HepG2 (cell line): ENCODE measurements around the gene HIVEP2. TPM values are rescaled to one million over a fixed set of nuclear protein-coding genes. Genes with fewer than 3 reads are reported as not detected.

Source experiments
- ATAC-seq: fragments of 200-7000 bp; cut with Tn5 transposase; 3 replicates; pipeline ENCODE4 v1.9.1; 2020; ENCODE audit warnings: mild to moderate bottlenecking, moderate library complexity
- BruUV-seq: library from RNA; stranded (reverse); fragments of 400-500 nt; replicated peaks from 2 replicates; lab custom pipeline; 2021; lab: Mats Ljungman, UMichigan
- CTCF ChIA-PET: fragments of 300-600 bp; formaldehyde crosslinking; extraction: SDS; loops from one replicate; lab custom pipeline; 2021; ENCODE audit warnings: low total read pairs, inconsistent platforms, low intra/inter-chr PET ratio; lab: Yijun Ruan, JAX
- POLR2A ChIA-PET: fragments of 350-600 bp; sonication (Branson Sonifier 250); formaldehyde crosslinking; loops from one replicate; lab custom pipeline; 2020; ENCODE audit warnings: antibody characterized with exemption, inconsistent platforms; lab: Yijun Ruan, JAX
- DNase-seq: peaks from one replicate; pipeline ENCODE4 v3.0.0-alpha.2; 2015; ENCODE audit warnings: low spot score
- FAIRE-seq: peaks from 3 replicates; lab custom pipeline; 2011; peaks lifted over from hg19 to GRCh38; lab: Jason Lieb, UNC
- H2AFZ ChIP-seq: one replicate; pipeline ENCODE4 v1.6.1; 2011; ENCODE audit warnings: low read length, inconsistent platforms
- H3K27ac ChIP-seq: fragments of 300-600 bp; 3 replicates; pipeline ENCODE4 v1.8.0; 2011; ENCODE audit warnings: mixed run types, mild to moderate bottlenecking, mixed read lengths, low read length, inconsistent platforms; ENCODE audit not compliant: insufficient read depth; ENCODE audit errors: extremely low read length
- H3K27me3 ChIP-seq, 2 experiments: fragments of 200-600 bp in 1 of 2; 2 replicates in 1 of 2; 3 replicates in 1 of 2; pipeline versions ENCODE4 v1.6.0 to v1.8.0; 2011; ENCODE audit warnings: low read length in 2 of 2, mild to moderate bottlenecking in 2 of 2, moderate library complexity in 2 of 2, inconsistent platforms in 1 of 2; ENCODE audit not compliant: insufficient read depth in 2 of 2, control insufficient read depth in 1 of 2
- H3K36me3 ChIP-seq, 2 experiments: fragments of 200-600 bp in 1 of 2; replicated peaks in 1 of 2; 2 replicates in 1 of 2; 3 replicates in 1 of 2; pipeline versions ENCODE4 v1.5.1 to v1.8.0; 2011; ENCODE audit warnings: low read length in 2 of 2, inconsistent platforms in 1 of 2; ENCODE audit not compliant: insufficient read depth in 2 of 2, control insufficient read depth in 1 of 2
- H3K4me1 ChIP-seq: 2 replicates; pipeline ENCODE4 v1.5.1; 2012; ENCODE audit warnings: low read length, inconsistent platforms; ENCODE audit not compliant: insufficient read depth
- H3K4me2 ChIP-seq: 2 replicates; pipeline ENCODE4 v1.6.0; 2011; ENCODE audit warnings: low read depth, low read length, inconsistent platforms
- H3K4me3 ChIP-seq, 3 experiments: fragments of 200-600 bp in 1 of 3; sonication (generic), shearing (Covaris generic) in 1 of 3; replicated peaks in 1 of 3; 2 replicates each; pipeline ENCODE4 v1.5.1; 2011 to 2016; ENCODE audit warnings: low read length in 3 of 3, inconsistent platforms in 2 of 3, low read depth in 2 of 3, mild to moderate bottlenecking in 2 of 3, control low read depth in 1 of 3, mixed read lengths in 1 of 3; ENCODE audit not compliant: insufficient read depth in 1 of 3
- H3K79me2 ChIP-seq: one replicate; pipeline ENCODE4 v1.6.1; 2011; ENCODE audit warnings: low read length, inconsistent platforms; ENCODE audit not compliant: insufficient read depth
- H3K9ac ChIP-seq: 2 replicates; pipeline ENCODE4 v1.6.0; 2011; ENCODE audit warnings: mild to moderate bottlenecking, low read depth, low read length, inconsistent platforms; ENCODE audit not compliant: insufficient read depth
- H3K9me3 ChIP-seq: 2 replicates; pipeline ENCODE4 v1.5.1; 2012; ENCODE audit warnings: mild to moderate bottlenecking, low read length
- H4K20me1 ChIP-seq: 2 replicates; pipeline ENCODE4 v1.6.0; 2011; ENCODE audit warnings: inconsistent platforms, mild to moderate bottlenecking, low read length, moderate library complexity; ENCODE audit not compliant: insufficient read depth
- ISX ChIP-seq: sonication (generic); formaldehyde crosslinking; conservative IDR thresholded peaks from 2 replicates; pipeline ENCODE4 v1.5.0; 2020; ENCODE audit warnings: missing genetic modification reagents
- NFE2 ChIP-seq: sonication (generic); formaldehyde crosslinking; IDR thresholded peaks from 2 replicates; pipeline ENCODE4 v1.4.0; 2020; ENCODE audit warnings: missing genetic modification reagents
- NR3C1 ChIP-seq: sonication (generic); formaldehyde crosslinking; IDR thresholded peaks from 2 replicates; pipeline ENCODE4 v1.4.0; 2020; ENCODE audit warnings: missing genetic modification reagents
- PAXIP1 ChIP-seq: sonication (generic); formaldehyde crosslinking; conservative IDR thresholded peaks from 2 replicates; pipeline ENCODE4 v1.4.0; 2020; ENCODE audit warnings: mild to moderate bottlenecking, missing genetic modification reagents, moderate library complexity
- POLR2AphosphoS2 ChIP-seq: IDR thresholded peaks from 2 replicates; pipeline ENCODE4 v1.6.1; 2011; ENCODE audit warnings: low read depth, low read length, improper control_type of control experiment
- SALL1 ChIP-seq: sonication (generic); formaldehyde crosslinking; IDR thresholded peaks from 2 replicates; pipeline ENCODE4 v1.8.0; 2022; ENCODE audit warnings: mild to moderate bottlenecking, missing genetic modification reagents
- SMARCC2 ChIP-seq: fragments of 450-650 bp; IDR thresholded peaks from 2 replicates; pipeline ENCODE4 v1.6.1; 2017; ENCODE audit warnings: antibody characterized with exemption, mild to moderate bottlenecking
- SP140L ChIP-seq: sonication (generic); formaldehyde crosslinking; IDR thresholded peaks from 2 replicates; pipeline ENCODE4 v1.4.0; 2020; ENCODE audit warnings: missing genetic modification reagents, borderline replicate concordance
- TARDBP ChIP-seq: sonication (generic); formaldehyde crosslinking; IDR thresholded peaks from 2 replicates; pipeline ENCODE4 v1.8.0; 2022; ENCODE audit warnings: mild to moderate bottlenecking, missing genetic modification reagents
- TFAP4 ChIP-seq: sonication (generic); IDR thresholded peaks from 2 replicates; pipeline ENCODE4 v1.6.1; 2016; ENCODE audit warnings: low read depth, borderline replicate concordance
- ZNF235 ChIP-seq: sonication (generic); formaldehyde crosslinking; IDR thresholded peaks from 2 replicates; pipeline ENCODE4 v1.8.1; 2023; ENCODE audit warnings: mild to moderate bottlenecking, missing genetic modification reagents, borderline replicate concordance
- ZNF335 ChIP-seq: sonication (generic); formaldehyde crosslinking; IDR thresholded peaks from 2 replicates; pipeline ENCODE4 v1.4.0; 2020; ENCODE audit warnings: missing genetic modification reagents
- ZNF512B ChIP-seq: sonication (generic); formaldehyde crosslinking; IDR thresholded peaks from 2 replicates; pipeline ENCODE4 v1.5.1; 2020; ENCODE audit warnings: missing genetic modification reagents, mild to moderate bottlenecking, borderline replicate concordance
- ZNF660 ChIP-seq: sonication (generic); formaldehyde crosslinking; IDR thresholded peaks from 2 replicates; pipeline ENCODE4 v1.5.1; 2020; ENCODE audit warnings: mild to moderate bottlenecking, low read depth, missing genetic modification reagents, borderline replicate concordance
- ZNF703 ChIP-seq: sonication (generic); formaldehyde crosslinking; IDR thresholded peaks from 2 replicates; pipeline ENCODE4 v1.5.1; 2020; ENCODE audit warnings: missing genetic modification reagents, mild to moderate bottlenecking, moderate library complexity, borderline replicate concordance
- ZNF850 ChIP-seq: sonication (generic); formaldehyde crosslinking; conservative IDR thresholded peaks from 2 replicates; pipeline ENCODE4 v1.9.0; 2021; ENCODE audit warnings: mild to moderate bottlenecking, missing genetic modification reagents
- WGBS: methylation state at CpG from one replicate; pipeline ENCODE4 v1.1.6; 2017; ENCODE audit warnings: low lambda C conversion rate; 5-methylcytosine and 5-hydroxymethylcytosine counted together
- in situ Hi-C: cut with HindIII; loops from 2 replicates; pipeline ENCODE4 v1.10.0; 2017; ENCODE audit warnings: low pct_unique_long_range_greater_than_20kb; ENCODE audit not compliant: extremely low pct_ligation_motif_present
- intact Hi-C: fragments of 100-400 bp; cut with micrococcal nuclease; formaldehyde crosslinking; loops from one replicate; pipeline ENCODE4 v1.10.0; 2022; ENCODE audit not compliant: unreplicated experiment
- polyA plus RNA-seq, 8 experiments: library from polyadenylated mRNA; depleted of rRNA in 3 of 8; stranded (reverse) in 7 of 8; unstranded in 1 of 8; fragments of >200 nt; fragmentation: Illumina TruSeq in 4 of 8; extraction: Trizol in 4 of 8; gene quantifications; 2 replicates each; pipeline versions ENCODE4 v1.2.1 to v1.2.3, GENCODE V29; 2011 to 2016; ENCODE audit warnings: low read depth in 4 of 8, missing spikeins in 1 of 8, mixed read lengths in 1 of 8; ENCODE audit not compliant: insufficient read depth in 1 of 8
- total RNA-seq, 5 experiments: library from RNA; depleted of rRNA; stranded (reverse); fragments of >200 nt; fragmentation: Illumina TruSeq; extraction: Trizol; gene quantifications; 2 replicates each; pipeline ENCODE4 v1.2.3, GENCODE V29; 2016; ENCODE audit warnings: low read depth in 1 of 5

The HIVEP2 gene
- total and polyA plus RNA-seq, 2 of the 13 experiments (the other 11 are each of a cell fraction or from before 2014, with no cell fraction given) = 3.4 to 12.9 TPM

- ATAC-seq = peak; percentile 49
- Histone ChIP-seq H3K4me2 (peak overlapping the region; percentile 96), H4K20me1 (peaks cover 21% of the 10 kb centered on the region; the same call in 1 of the 2 replicates), H3K79me2 (peaks cover 39% of the 10 kb centered on the region), H3K27me3 (peaks cover 0 to 10% of the 10 kb centered on the region in 2 experiments; a peak in 3 of 5 replicates), H3K27ac (peak overlapping the region; percentile 97), H3K9me3 (no peaks in the 10 kb centered on the region), H3K4me3 (peak overlapping the region; percentile 66 to 99 (median 78)), H3K36me3 (no peaks in the 10 kb centered on the region), H3K9ac (peak overlapping the region; percentile 98), H3K4me1 (peaks cover 35% of the 10 kb centered on the region), H2AFZ (no peak overlapping the region)
- FAIRE-seq = no peak
- ChIA-PET POLR2A (interaction anchor here (1.0 to 2.8 kb wide), 5 partner anchors 10 to 115 kb away, joined by 3 to 28 read pairs (median 4); partner anchors contain the start of gene AIG1), CTCF (no interaction called here)
- in situ Hi-C loops (loop anchor here (5.0 to 10.0 kb wide), 3 partner anchors 98 to 469 kb away; partner anchors contain the start of gene AIG1), intact Hi-C loops (loop anchor here (1.0 to 10.0 kb wide), 6 partner anchors 77 to 449 kb away; partner anchors contain the start of gene AIG1)
- no peak for DNase-seq
- no TSS peak for BruUV-seq
- 3% methylated on average over 38 of the region's 75 CpGs for WGBS
- TF ChIP-seq ZNF660 (CRISPR knock-in tag) (no peak), ISX (no peak), NR3C1 (CRISPR knock-in tag) (no peak), ZNF703 (0 out of 2 replicates have a peak, but pooled peaks have one; percentile 6), SALL1 (CRISPR knock-in tag) (peak; percentile 39), TFAP4 (no peak), NFE2 (CRISPR knock-in tag) (no peak), ZNF335 (CRISPR knock-in tag) (no peak), PAXIP1 (CRISPR knock-in tag) (no peak), ZNF512B (no peak; the same call in 1 of the 2 replicates), SMARCC2 (no peak), TARDBP (CRISPR knock-in tag) (no peak), POLR2AphosphoS2 (peak; percentile 86), ZNF850 (CRISPR knock-in tag) (0 out of 2 replicates have a peak, but pooled peaks have one; percentile 26), ZNF235 (CRISPR knock-in tag) (no peak), SP140L (CRISPR knock-in tag) (no peak)
Measured at GRCh38 chr6:142945446-142946180, 637 bp upstream of the HIVEP2 start.
